GM08714 (cell line): ENCODE measurements around the gene TFAP2E.

ENCODE experiments used
- H3K4me3 ChIP-seq: fragments of 200-500 bp; sonication (Bioruptor generic); 2 replicates; pipeline ENCODE4 v1.5.1; 2014; ENCODE audit warnings: mild to moderate bottlenecking, low read length, inconsistent platforms
- ZNF274 ChIP-seq: IDR thresholded peaks from 2 replicates; pipeline ENCODE4 v1.6.1; 2012; ENCODE audit warnings: mild to moderate bottlenecking, low read depth, low read length

Gene TFAP2E

DNA sequence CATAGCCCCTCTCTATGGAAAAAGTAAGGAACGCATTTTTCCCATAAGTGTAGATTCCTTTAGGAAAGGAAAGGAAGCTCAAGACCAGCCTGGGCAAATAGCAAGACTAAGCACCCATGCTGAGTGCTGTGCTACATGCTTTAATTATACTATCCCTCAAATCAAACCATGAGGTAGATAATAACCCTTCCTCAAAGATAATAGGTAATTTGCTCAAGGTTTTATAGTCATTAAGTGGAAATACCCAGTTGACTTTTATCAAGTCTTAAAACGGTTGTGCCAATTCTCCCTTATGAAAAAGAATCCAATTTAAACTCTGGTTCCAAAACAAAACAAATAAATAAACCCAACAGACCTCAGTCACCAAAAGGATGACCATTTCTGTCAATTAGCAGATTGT lies 19.3 kb upstream of the TFAP2E start:
- no peak overlapping the region for H3K4me3 ChIP-seq

DNA sequence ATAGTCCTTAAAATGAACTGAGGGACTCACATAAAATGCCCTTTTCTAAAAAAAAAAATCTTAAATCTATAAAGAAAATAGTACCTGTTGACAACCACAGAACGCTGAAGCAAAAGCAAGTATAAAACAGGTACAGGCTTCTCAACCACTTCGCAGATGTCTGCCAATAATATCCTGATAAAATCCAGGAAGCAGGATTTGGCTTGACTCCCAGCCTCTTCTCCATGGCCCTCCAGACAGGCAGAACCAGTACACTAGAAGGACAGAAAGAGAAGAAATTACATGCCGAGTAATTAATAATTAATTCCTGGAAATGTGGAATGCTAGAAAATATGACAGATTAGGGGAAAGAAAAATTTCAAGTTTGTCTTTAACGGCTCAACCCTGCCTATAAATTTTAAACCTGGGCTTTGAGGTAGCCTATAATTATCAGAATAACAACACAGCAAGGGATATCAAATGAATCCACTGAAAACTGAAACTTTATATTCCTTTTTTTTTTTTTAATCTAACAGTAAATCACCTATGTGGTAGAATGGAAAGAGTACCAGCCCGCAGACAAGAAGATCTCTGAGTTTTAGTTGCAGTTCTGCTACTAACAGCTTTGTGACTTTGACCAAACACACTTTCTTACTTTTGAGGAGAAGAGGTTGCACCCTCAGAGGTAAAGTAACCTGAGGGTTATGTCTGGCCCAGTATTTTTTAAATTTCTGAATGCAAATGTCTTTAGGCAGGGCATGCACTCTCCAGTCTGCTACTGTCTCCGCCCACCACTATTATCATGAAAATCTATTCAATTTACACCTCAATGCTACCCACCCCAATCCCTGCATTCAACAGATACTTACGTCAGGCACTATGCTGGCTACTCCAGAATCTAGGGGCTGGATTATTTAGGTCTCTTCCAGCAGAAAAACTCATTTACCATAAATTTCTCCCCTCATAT lies 18.6 kb upstream of the TFAP2E start:
- no peak overlapping the region for H3K4me3 ChIP-seq
- no peak for TF ChIP-seq ZNF274

More for the DNA sequence above, 19.3 kb upstream of the TFAP2E start:
- no peak for TF ChIP-seq ZNF274

DNA sequence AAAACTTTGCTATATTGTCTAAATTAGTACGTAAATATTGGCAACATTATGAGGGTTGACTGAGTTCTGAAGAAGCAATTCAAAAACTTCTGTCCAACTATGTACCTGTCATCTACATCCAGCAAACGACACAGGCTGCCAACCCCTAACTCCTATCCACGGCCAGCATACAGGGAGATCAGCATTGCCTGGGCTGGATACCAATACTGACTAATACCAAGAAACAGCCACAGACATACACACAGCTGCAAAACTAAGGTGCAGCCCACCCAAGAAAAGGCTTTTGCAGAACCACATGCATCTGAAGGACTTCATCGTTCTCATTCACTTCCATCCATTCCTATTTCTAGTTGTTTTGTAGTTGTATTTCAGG lies 17.9 kb upstream of the TFAP2E start:
- TF ChIP-seq ZNF274 = no peak
- H3K4me3 ChIP-seq = no peak overlapping the region

DNA sequence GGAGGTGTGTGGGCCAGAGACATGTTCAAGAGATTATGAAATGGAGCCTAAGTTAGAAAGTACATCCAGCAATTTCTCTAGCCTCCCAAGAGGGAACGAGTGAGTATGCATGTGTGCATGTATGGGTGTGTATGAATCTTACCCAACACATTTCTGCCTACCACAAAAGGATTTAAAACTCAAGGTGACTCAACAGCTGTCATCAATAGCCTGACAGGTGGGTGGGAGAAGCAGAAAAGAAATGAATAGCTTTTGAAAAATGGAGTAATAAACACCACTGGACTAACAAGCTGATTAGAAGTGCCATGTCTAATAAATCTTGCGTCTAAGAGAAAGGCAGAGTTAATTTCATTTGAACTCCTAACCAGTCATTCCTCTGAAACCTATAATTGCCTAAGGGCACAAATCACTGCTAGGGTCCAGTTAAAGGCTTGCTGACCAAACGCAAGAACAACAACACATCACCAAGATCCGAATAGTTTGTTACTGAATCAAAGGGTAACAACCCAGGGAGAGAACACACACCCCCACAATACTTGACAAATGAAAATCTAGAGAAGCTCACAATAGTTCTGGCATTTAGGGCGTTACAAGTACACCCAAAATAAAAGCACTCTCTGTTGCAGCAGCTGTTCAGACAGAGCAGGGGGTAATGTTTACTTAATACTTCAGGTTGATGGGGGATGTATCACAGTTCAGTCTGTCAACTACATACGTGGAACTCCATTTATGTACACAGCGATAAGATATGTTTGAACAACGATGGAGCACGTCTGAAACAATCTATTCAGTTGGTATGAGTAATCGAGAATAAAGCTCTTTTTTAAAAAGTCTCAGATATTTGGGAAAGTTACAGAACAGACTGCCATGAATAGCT lies 17.3 kb upstream of the TFAP2E start:
- peak overlapping the region; percentile 84 for H3K4me3 ChIP-seq
- no peak for TF ChIP-seq ZNF274

DNA sequence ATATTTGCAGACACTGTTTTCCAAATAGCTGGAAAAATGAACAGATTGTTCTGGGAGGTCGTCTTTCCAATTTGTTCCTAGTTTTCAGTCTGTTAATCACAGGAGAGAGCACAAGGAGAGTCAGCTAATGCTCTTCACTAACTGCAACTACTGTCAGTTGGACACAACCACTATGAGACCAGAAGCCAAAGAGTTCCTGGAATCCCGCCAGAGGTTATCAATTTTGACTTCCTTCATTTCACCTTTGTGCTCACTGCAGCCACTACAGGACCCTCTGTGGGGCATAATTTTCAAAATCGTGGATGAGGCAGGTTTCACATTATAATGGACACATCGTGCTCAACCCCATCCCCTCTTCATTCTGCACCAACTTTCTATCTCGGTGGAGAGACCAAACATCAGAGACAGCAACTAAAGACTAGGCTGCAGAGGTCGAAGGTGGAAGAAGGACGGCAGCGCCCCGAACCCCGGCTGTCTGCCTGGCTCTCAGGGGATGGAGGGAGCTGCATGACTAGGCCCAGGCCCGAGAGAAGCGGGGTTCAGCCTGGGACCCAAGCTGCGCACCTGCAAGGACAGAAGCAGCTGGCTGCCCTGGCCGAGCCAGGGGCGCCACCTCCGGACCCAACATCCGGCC lies 16.5 kb upstream of the TFAP2E start:
- peak overlapping the region; percentile 84 for H3K4me3 ChIP-seq
- TF ChIP-seq ZNF274 = no peak

DNA sequence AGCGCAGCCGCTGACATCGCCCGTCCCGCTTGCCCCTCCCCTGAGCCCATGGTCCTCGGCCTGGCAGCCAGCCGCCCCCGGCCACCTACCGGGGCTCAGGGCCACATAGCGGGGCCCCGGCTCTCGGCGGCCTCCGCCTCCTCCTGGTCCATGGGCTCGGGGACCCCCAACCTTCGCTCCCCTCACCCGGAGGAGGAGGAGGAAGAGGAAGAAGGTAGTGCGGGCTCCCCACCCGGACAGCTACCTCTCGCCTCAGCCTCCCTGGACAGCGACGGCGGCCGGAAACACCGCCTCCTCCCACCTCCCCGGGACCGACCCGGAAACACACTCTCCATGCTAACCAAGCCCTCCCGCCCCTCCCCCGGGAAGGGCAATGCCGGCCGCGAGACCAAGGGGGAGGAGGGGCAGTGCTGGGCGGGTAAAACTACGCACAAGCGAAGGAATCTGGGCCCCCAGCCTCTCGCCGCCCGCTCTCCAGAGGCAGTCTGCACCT lies 15.9 kb upstream of the TFAP2E start, which contains the start of gene KIAA0319L:
Gene KIAA0319L, minus strand, starts transcription at position 286 of the 493 bp plus-strand sequence. CDS start 2,912 bp downstream, outside the sequence.
- H3K4me3 ChIP-seq = peak within 1 kb of the TSS; percentile 84
- no peak for TF ChIP-seq ZNF274

DNA sequence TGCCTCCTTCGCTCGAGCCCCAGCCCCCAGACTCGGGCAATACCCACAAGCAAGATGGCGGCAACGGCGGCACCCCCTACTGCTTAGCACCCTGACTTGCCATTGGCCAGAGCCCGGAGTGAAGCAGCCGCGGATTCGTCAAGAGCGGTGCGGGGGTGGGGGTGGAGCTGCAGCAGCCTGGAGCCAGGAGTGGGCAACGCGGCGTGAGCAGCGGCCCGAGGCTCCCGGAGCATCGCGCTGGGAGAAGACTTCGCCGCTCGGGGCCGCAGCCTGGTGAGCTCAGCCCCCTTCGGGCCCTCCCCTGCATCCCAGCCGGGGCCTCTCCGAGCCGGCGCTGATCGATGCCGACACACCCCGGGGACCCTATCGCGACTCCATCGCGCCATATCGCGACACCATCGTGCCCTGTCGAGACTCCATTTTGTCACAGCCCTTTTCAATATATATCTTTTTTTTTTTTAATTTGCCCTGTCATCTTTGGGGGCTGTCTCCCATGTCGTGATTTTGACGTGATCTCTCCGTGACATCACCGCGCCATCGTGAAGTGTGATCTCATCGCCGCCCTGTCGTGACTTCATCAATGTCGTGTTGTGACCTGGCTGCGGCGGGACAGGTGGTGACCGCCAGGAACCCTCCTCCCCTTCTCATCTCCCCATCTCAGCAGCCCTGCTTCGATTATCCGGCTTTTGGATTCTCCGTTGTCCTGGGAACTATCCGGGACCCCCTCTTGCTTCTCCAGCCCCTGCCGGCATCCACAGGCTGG lies 15.3 kb upstream of the TFAP2E start, which contains the start of gene NCDN:
Gene NCDN, plus strand, starts transcription at position 189 of the 763 bp plus-strand sequence. Its CDS starts 392 bp downstream, at position 581.
- TF ChIP-seq ZNF274 = no peak

DNA sequence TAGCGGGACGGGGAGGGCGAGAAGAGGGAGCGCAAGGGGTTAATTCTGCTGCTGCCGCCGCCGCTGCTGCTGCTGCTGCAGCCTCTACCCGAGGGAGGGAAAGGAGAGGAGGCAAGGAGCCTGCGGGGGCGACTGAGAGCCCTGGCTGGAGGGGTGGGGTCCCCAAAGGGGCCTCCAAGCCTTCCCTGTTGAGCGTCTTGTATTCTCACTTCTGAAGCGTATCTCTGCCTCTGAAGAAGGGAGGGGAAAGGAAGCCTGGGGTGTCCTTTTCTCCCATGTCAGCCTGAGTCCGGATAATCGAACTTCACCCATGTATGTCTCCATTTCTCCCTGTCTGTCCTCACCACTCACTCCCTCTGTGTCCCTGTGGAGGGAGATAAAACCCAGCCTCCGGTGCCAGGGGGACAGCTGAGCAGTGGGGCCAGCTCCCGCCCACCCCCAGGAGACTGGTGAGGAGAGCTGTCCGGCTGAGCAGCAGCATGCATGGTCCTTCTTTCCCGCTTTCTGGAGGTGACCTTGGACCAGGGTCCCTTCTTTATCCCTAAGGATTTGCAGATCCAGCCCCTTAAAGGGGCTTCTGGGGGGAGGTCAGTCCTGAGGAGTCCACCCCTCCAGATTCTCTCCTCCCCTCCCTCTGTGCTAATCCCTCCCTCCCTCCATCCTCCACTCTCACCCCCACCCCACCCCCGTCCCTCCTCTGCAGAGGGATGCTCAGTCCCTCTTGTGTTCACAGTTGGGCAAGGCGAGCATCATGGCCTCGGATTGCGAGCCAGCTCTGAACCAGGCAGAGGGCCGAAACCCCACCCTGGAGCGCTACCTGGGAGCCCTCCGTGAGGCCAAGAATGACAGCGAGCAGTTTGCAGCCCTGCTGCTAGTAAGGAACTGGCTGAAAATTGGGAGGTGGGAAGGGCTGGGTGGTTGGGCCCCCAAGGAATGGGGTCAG lies 14.5 kb upstream of the TFAP2E start:
- TF ChIP-seq ZNF274 = no peak
- peak overlapping the region; percentile 84; the same call in 1 of the 2 replicates for H3K4me3 ChIP-seq

More for the DNA sequence above, 15.3 kb upstream of the TFAP2E start, which contains the start of gene NCDN:
- H3K4me3 ChIP-seq = peak within 1 kb of the TSS; percentile 84

DNA sequence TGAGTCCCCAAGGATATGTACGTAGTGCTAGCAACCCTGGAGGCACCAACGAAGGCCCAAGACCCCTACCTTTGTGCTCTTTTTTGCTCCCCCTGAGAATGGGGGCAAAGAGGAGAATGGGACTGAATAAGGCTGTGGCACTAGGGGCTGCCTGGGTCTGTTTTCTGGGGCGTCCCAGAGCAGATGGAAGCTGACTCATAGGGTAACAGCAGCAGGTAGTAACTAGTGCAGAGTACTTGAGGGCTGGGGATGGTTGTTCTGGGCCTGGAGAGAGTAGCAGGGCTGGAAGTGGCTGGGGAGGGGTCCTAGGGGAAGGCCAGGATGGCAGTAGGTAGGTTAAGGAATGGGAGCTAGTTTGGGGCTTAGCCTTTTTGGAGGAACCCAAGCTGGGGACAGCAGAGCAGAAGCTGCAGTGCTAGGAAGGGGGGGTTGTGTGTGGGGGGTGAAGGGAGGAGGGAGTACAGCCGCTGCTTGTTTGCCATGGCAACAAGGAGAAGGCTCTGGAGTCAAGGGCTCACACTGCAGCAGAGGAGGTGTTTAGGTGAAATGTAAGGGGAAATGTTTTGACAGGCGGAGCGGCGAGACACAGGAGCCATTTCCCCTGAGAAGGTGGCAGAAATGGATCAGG lies 13.7 kb upstream of the TFAP2E start:
- no peak overlapping the region for H3K4me3 ChIP-seq
- no peak for TF ChIP-seq ZNF274

DNA sequence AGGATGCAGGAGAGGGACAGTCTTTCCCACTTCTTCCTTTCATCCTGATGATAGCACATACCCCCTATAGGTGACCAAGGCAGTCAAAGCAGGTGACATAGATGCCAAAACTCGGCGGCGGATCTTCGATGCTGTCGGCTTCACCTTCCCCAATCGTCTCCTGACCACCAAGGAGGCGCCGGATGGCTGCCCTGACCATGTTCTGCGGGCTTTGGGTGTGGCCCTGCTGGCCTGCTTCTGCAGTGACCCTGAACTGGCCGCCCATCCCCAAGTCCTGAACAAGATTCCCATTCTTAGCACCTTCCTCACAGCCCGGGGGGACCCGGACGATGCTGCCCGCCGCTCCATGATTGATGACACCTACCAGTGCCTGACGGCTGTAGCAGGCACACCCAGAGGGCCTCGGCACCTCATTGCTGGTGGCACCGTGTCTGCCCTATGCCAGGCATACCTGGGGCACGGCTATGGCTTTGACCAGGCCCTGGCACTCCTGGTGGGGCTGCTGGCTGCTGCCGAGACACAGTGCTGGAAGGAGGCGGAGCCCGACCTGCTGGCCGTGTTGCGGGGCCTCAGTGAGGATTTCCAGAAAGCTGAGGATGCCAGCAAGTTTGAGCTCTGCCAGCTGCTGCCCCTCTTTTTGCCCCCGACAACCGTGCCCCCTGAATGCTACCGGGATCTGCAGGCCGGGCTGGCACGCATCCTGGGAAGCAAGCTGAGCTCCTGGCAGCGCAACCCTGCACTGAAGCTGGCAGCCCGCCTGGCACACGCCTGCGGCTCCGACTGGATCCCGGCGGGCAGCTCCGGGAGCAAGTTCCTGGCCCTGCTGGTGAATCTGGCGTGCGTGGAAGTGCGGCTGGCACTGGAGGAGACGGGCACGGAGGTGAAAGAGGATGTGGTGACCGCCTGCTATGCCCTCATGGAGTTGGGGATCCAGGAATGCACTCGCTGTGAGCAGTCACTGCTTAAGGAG lies 12.6 kb upstream of the TFAP2E start:
- no peak for TF ChIP-seq ZNF274
- H3K4me3 ChIP-seq = no peak overlapping the region
